Astrocyte (in vitro differentiated cells and primary cell): Measurements from ENCODE around the gene APOB.

Experiments used
- EZH2 ChIP-seq: IDR thresholded peaks from 2 replicates; pipeline ENCODE4 v1.6.1; 2012; ENCODE audit warnings: mild to moderate bottlenecking, low read length, inconsistent platforms; ENCODE audit not compliant: insufficient read depth
- TF ChIP-seq, protein P1 (sequence below): IDR thresholded peaks from 2 replicates; pipeline ENCODE4 v1.5.1; 2011; ENCODE audit warnings: low read depth, mild to moderate bottlenecking, inconsistent platforms, low read length, moderate library complexity; ENCODE audit not compliant: insufficient read depth

DNA sequence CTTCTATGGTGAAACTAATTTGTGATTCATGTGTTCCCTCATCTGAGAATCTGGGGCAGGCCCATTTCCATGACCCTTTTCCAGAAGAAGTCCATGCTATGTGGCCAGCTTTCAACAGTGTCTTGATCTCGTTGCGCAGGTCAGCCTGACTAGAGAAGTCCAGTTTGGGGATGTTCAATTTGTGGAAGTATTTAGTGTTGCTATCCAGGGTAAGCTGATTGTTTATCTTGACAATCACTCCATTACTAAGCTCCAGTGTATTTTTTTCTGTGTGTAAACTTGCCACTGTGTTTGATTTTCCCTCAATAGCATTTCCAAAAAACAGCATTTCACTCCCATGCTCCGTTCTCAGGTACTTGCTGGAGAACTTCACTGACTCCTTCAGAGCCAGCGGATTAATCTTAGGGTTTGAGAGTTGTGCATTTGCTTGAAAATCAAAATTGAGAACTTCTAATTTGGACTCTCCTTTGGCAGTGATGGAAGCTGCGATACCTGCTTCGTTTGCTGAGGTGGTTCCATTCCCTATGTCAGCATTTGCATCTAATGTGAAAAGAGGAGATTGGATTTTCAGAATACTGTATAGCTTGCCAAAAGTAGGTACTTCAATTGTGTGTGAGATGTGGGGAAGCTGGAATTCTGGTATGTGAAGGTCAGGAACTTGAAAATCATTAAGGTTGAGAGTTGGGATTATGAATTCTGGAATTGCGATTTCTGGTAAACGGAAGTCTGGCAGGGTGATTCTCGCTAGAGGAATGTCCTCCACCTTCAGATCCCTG, 35.7 kb downstream of the APOB start:
- TF ChIP-seq, protein P1, sequence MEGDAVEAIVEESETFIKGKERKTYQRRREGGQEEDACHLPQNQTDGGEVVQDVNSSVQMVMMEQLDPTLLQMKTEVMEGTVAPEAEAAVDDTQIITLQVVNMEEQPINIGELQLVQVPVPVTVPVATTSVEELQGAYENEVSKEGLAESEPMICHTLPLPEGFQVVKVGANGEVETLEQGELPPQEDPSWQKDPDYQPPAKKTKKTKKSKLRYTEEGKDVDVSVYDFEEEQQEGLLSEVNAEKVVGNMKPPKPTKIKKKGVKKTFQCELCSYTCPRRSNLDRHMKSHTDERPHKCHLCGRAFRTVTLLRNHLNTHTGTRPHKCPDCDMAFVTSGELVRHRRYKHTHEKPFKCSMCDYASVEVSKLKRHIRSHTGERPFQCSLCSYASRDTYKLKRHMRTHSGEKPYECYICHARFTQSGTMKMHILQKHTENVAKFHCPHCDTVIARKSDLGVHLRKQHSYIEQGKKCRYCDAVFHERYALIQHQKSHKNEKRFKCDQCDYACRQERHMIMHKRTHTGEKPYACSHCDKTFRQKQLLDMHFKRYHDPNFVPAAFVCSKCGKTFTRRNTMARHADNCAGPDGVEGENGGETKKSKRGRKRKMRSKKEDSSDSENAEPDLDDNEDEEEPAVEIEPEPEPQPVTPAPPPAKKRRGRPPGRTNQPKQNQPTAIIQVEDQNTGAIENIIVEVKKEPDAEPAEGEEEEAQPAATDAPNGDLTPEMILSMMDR, result no peak
- no peak for TF ChIP-seq EZH2
